Pancreas (tissue), 8 donors: ENCODE results near the gene GPX3. TPM values are rescaled to one million over a fixed set of nuclear protein-coding genes. Genes with fewer than 3 reads are reported as not detected.

Experiments used
- polyA plus RNA-seq, 2 donors: library from polyadenylated mRNA; stranded (reverse); fragments of 200-250 nt; gene quantifications; one replicate each; pipeline ENCODE4 v1.2.3, GENCODE V29; 2013
- total RNA-seq, 6 donors: library from RNA; stranded (reverse); fragmentation: NEBNext Ultra II Directional in 4 of 6; extraction: Animal tissue kit (Norgen Biotek cat#: 25700) in 4 of 6; gene quantifications; one replicate each; pipeline versions ENCODE4 v1.2.1 to v1.2.4, GENCODE V29; 2021 to 2023
- donor health status: healthy with polysubstance abuse.
- donor health status: DM: no; HTN: no; CAD: no; lungs with moderate emphysema.
- donor health status: DM: no; HTN: no; CAD: no.
- donor health status: Bipolar disorder and iron deficiency.
- donor health status: DM: yes; HTN: yes; CAD: no.
- donor health status: DM: no; HTN: no; CAD: no.
- donor health status: DM: no; HTN: no; CAD: no.
- donor health status: DM: yes; HTN: yes; CAD: no.

Gene GPX3
- total and polyA plus RNA-seq, 8 donors = 26.3 to 298 (median 61.6) TPM

Other genes with a start within 250 kb of the GPX3 start
- gene SMIM3, start 241.8 kb upstream of the GPX3 start, total RNA-seq = 10 to 100 TPM; 10.3 to 33.1 (median 14.2) TPM
- gene SMIM3, start 241.8 kb upstream of the GPX3 start, polyA plus RNA-seq = 10 to 100 TPM in 1 of 2 donors, 1 to 10 TPM in 1; 9.7 to 13.3 TPM
- under 1 TPM in 1 of 6 donors, not detected in 5; 0.09 TPM for gene IRGM, start 174.1 kb upstream of the GPX3 start, total RNA-seq
- gene IRGM, start 174.1 kb upstream of the GPX3 start, polyA plus RNA-seq = under 1 TPM in 1 of 2 donors, not detected in 1; 0.07 TPM
- 1 to 10 TPM; 1.2 to 4.3 (median 2.0) TPM for gene ZNF300, start 115.6 kb upstream of the GPX3 start, total RNA-seq
- 1 to 10 TPM; 6.5 to 8.6 TPM for gene ZNF300, start 115.6 kb upstream of the GPX3 start, polyA plus RNA-seq
- 100 to 1,000 TPM in 1 of 6 donors, 10 to 100 TPM in 5; 66.3 to 118 (median 71.0) TPM for gene TNIP1, start 60.4 kb downstream of the GPX3 start, total RNA-seq
- 10 to 100 TPM; 36.4 to 54.7 TPM for gene TNIP1, start 60.4 kb downstream of the GPX3 start, polyA plus RNA-seq
- gene ANXA6, start 137.2 kb downstream of the GPX3 start, total RNA-seq = 10 to 100 TPM; 39.6 to 70.8 (median 48.7) TPM
- 10 to 100 TPM; 37.0 to 64.2 TPM for gene ANXA6, start 137.2 kb downstream of the GPX3 start, polyA plus RNA-seq
- 10 to 100 TPM; 18.1 to 23.1 (median 20.4) TPM for gene CCDC69, start 203.5 kb downstream of the GPX3 start, total RNA-seq
- gene CCDC69, start 203.5 kb downstream of the GPX3 start, polyA plus RNA-seq = 10 to 100 TPM in 1 of 2 donors, 1 to 10 TPM in 1; 8.1 to 29.4 TPM
- 10 to 100 TPM in 4 of 6 donors, 1 to 10 TPM in 2; 7.8 to 25.0 (median 13.1) TPM for gene GM2A, start 232.6 kb downstream of the GPX3 start, total RNA-seq
- 1 to 10 TPM; 6.4 to 7.9 TPM for gene GM2A, start 232.6 kb downstream of the GPX3 start, polyA plus RNA-seq